Osteocyte (in vitro differentiated cells): ENCODE data around the gene SEMA3D. TPM values are rescaled to one million over a fixed set of nuclear protein-coding genes. Genes with fewer than 3 reads are reported as not detected.

Source experiments
- DNase-seq: peaks from one replicate; pipeline ENCODE4 v3.0.0; 2021; ENCODE audit warnings: mixed read lengths; ENCODE audit not compliant: unreplicated experiment; ENCODE audit errors: extremely low spot score
- H3K27ac Mint-ChIP-seq: one replicate; pipeline ENCODE4 v1.8.0; 2021; ENCODE audit warnings: mild to moderate bottlenecking, mixed read lengths; ENCODE audit not compliant: unreplicated experiment
- H3K27me3 Mint-ChIP-seq: one replicate; pipeline ENCODE4 v1.8.0; 2021; ENCODE audit warnings: mixed read lengths; ENCODE audit not compliant: unreplicated experiment
- H3K36me3 Mint-ChIP-seq: one replicate; pipeline ENCODE4 v1.8.0; 2021; ENCODE audit warnings: mixed read lengths; ENCODE audit not compliant: unreplicated experiment
- H3K4me1 Mint-ChIP-seq: one replicate; pipeline ENCODE4 v1.8.0; 2021; ENCODE audit warnings: mixed read lengths; ENCODE audit not compliant: unreplicated experiment
- H3K4me3 Mint-ChIP-seq: one replicate; pipeline ENCODE4 v1.8.0; 2021; ENCODE audit warnings: mild to moderate bottlenecking, moderate library complexity, mixed read lengths; ENCODE audit not compliant: unreplicated experiment
- H3K9me3 Mint-ChIP-seq: one replicate; pipeline ENCODE4 v1.8.0; 2021; ENCODE audit warnings: mixed read lengths; ENCODE audit not compliant: unreplicated experiment
- total RNA-seq: library from RNA; stranded (reverse); gene quantifications from 2 replicates; pipeline ENCODE4 v1.2.1, GENCODE V29; 2021
- TF ChIP-seq, protein P1 (sequence below): fragments of 200-600 bp; sonication (generic); IDR thresholded peaks from 2 replicates; pipeline ENCODE4 v1.5.0; 2021; ENCODE audit warnings: antibody characterized with exemption, mild to moderate bottlenecking, moderate library complexity

SEMA3D gene
- total RNA-seq, 1 donor from 2014 or later: 18.6 TPM

GRCh38 chr7:85018498-85018897 is 168.4 kb downstream of the SEMA3D start:
- DNase-seq: no peak

GRCh38 chr7:85016286-85016685 is 170.6 kb downstream of the SEMA3D start:
- H3K9me3 Mint-ChIP-seq: no peaks in the 10 kb centered on the region
- H3K36me3 Mint-ChIP-seq: no peaks in the 10 kb centered on the region
- H3K27ac Mint-ChIP-seq: no peak overlapping the region
- peaks cover 15% of the 10 kb centered on the region for H3K4me1 Mint-ChIP-seq
- no peak for DNase-seq
- TF ChIP-seq, protein P1, sequence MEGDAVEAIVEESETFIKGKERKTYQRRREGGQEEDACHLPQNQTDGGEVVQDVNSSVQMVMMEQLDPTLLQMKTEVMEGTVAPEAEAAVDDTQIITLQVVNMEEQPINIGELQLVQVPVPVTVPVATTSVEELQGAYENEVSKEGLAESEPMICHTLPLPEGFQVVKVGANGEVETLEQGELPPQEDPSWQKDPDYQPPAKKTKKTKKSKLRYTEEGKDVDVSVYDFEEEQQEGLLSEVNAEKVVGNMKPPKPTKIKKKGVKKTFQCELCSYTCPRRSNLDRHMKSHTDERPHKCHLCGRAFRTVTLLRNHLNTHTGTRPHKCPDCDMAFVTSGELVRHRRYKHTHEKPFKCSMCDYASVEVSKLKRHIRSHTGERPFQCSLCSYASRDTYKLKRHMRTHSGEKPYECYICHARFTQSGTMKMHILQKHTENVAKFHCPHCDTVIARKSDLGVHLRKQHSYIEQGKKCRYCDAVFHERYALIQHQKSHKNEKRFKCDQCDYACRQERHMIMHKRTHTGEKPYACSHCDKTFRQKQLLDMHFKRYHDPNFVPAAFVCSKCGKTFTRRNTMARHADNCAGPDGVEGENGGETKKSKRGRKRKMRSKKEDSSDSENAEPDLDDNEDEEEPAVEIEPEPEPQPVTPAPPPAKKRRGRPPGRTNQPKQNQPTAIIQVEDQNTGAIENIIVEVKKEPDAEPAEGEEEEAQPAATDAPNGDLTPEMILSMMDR: no peak
- H3K4me3 Mint-ChIP-seq: no peak overlapping the region
- no peaks in the 10 kb centered on the region for H3K27me3 Mint-ChIP-seq

More at GRCh38 chr7:85018498-85018897, 168.4 kb downstream of the SEMA3D start:
- Mint-ChIP-seq H3K27ac (no peak overlapping the region), H3K27me3 (no peaks in the 10 kb centered on the region), H3K4me3 (no peak overlapping the region), H3K9me3 (no peaks in the 10 kb centered on the region), H3K4me1 (peaks cover 17% of the 10 kb centered on the region), H3K36me3 (no peaks in the 10 kb centered on the region)
- TF ChIP-seq, protein P1: no peak

DNA sequence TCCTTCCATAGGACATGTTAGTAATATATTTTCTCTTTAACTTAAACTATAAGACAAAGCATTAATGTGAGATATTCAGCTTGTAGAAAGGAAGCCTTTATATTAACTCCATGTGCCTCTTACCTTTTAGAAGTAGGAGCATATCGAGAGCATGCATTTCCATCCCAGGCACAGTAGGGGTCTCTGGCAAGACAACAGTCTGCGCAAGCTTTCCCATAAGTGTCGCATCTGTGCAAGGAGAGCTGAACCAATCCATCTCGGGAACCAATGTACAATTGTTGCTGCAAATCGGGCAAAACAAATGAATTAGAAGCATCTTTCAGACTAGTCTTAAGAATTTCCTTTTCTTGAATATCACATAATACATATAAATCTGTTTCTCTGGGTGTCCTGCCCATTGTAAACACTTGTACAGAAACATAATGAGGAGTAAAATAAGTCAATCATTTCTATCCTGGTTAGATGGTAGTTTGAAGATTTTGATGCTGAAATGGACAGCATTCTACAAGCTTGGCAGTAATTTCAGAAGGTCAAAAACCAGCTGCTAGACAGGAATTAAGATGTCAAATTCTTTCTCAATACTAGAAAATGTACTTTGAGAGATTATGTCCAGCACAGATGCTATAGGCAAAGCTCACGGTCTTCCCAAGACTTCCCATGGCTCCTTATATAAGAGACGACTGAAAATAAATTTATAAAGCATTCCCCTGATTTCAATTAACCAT is 171.8 kb downstream of the SEMA3D start:
- peaks cover 21% of the 10 kb centered on the region for H3K4me1 Mint-ChIP-seq
- H3K36me3 Mint-ChIP-seq: no peaks in the 10 kb centered on the region
- no peak for DNase-seq
- no peaks in the 10 kb centered on the region for H3K9me3 Mint-ChIP-seq
- TF ChIP-seq, protein P1: no peak
- no peaks in the 10 kb centered on the region for H3K27me3 Mint-ChIP-seq
- no peak overlapping the region for H3K27ac Mint-ChIP-seq
- no peak overlapping the region for H3K4me3 Mint-ChIP-seq

DNA sequence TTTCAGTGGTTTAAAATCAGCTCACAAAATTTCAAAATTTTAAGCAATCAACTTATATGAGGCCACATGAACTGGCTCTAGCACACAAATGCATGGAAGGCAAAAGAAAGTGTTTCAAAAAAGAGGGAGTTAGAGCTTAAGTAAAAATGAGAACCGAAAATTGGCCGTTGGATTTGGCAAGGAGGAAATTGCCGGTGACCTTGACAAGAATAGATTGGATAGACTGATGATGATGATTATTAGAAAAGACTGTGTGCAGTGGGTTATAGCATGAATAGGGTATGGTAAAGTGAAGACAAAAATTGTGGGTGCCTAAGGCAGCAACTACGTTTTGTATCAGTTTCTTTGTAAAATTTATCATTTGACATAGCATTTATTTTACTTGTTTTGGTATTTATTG is 175.7 kb downstream of the SEMA3D start:
- no peak for DNase-seq

DNA sequence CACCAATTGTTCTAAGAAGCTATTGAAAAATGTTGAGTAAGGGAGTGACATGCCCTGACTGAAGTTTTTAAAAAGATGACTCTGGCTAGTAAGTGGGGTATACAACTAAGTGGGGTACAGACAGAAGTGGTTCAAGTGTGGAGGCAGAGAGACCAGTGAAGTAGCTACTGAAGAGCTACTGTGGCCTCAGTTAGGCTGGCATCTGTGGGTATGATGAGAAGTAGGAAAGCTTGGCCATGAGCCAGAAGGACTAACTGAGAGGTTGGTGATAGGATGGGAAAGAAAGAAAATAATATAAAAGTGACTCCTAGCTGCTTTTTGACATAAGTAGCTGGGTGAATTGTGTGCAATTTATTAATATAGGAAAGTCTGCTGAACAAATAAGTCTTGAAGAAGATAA is 176.6 kb downstream of the SEMA3D start:
- no peak overlapping the region for H3K27ac Mint-ChIP-seq
- no peak overlapping the region for H3K4me3 Mint-ChIP-seq
- H3K36me3 Mint-ChIP-seq: peaks cover 2% of the 10 kb centered on the region
- TF ChIP-seq, protein P1: no peak
- no peaks in the 10 kb centered on the region for H3K27me3 Mint-ChIP-seq
- H3K9me3 Mint-ChIP-seq: no peaks in the 10 kb centered on the region
- H3K4me1 Mint-ChIP-seq: peaks cover 31% of the 10 kb centered on the region
- no peak for DNase-seq

More for the DNA sequence above, 175.7 kb downstream of the SEMA3D start:
- H3K27ac Mint-ChIP-seq: no peak overlapping the region
- TF ChIP-seq, protein P1: no peak
- H3K4me1 Mint-ChIP-seq: peaks cover 29% of the 10 kb centered on the region
- H3K36me3 Mint-ChIP-seq: peaks cover 2% of the 10 kb centered on the region
- no peak overlapping the region for H3K4me3 Mint-ChIP-seq
- H3K9me3 Mint-ChIP-seq: no peaks in the 10 kb centered on the region
- H3K27me3 Mint-ChIP-seq: no peaks in the 10 kb centered on the region
